VCaP (cell line): ENCODE results near the gene PTBP2.

Experiments used
- H3K27ac ChIP-seq: fragments of 450-650 bp; 2 replicates; pipeline ENCODE4 v1.5.1; 2017
- CTCF ChIP-seq: fragments of 450-650 bp; conservative IDR thresholded peaks from 2 replicates; pipeline ENCODE4 v1.5.1; 2017; ENCODE audit warnings: mild to moderate bottlenecking, moderate library complexity

The PTBP2 gene

GRCh38 chr1:96721416-96722160, at the start of gene PTBP2:
Gene PTBP2 (plus strand): TSS chr1:96721784. CDS start chr1:96721865, 81 bp downstream.
- H3K27ac ChIP-seq: peak within 1 kb of the TSS; percentile 93
- no peak for TF ChIP-seq CTCF

- H3K27ac ChIP-seq: no peak overlapping the region
- TF ChIP-seq CTCF: no peak
Measured at GRCh38 chr1:96674915-96675314, 46.7 kb upstream of the PTBP2 start.

- no peak for TF ChIP-seq CTCF
- H3K27ac ChIP-seq: no peak overlapping the region
Measured at GRCh38 chr1:96682056-96682455, 39.5 kb upstream of the PTBP2 start.

- H3K27ac ChIP-seq: no peak overlapping the region
- no peak for TF ChIP-seq CTCF
Measured at GRCh38 chr1:96683931-96684330, 37.7 kb upstream of the PTBP2 start.

GRCh38 chr1:96684744-96685143, 36.8 kb upstream of the PTBP2 start:
- no peak overlapping the region for H3K27ac ChIP-seq
- TF ChIP-seq CTCF: no peak

- TF ChIP-seq CTCF: peak; percentile 44
- no peak overlapping the region for H3K27ac ChIP-seq
Measured at GRCh38 chr1:96688767-96689166, 32.8 kb upstream of the PTBP2 start.

GRCh38 chr1:96695954-96696353, 25.6 kb upstream of the PTBP2 start:
- no peak overlapping the region for H3K27ac ChIP-seq
- TF ChIP-seq CTCF: no peak
